Fibroblast of skin of left biceps (primary cell): ENCODE measurements around the gene DBF4B.
"Not testable (repeated sequence)": the region's sequence is repeated elsewhere in the genome, so short reads cannot be mapped to it uniquely, and the experiment has no call there.

Source experiments
- DNase-seq, 2 experiments: peaks; one replicate each; pipeline ENCODE4 v3.0.0-alpha.2; 2013; ENCODE audit warnings: low read depth in 2 of 2

DBF4B gene, protein sequence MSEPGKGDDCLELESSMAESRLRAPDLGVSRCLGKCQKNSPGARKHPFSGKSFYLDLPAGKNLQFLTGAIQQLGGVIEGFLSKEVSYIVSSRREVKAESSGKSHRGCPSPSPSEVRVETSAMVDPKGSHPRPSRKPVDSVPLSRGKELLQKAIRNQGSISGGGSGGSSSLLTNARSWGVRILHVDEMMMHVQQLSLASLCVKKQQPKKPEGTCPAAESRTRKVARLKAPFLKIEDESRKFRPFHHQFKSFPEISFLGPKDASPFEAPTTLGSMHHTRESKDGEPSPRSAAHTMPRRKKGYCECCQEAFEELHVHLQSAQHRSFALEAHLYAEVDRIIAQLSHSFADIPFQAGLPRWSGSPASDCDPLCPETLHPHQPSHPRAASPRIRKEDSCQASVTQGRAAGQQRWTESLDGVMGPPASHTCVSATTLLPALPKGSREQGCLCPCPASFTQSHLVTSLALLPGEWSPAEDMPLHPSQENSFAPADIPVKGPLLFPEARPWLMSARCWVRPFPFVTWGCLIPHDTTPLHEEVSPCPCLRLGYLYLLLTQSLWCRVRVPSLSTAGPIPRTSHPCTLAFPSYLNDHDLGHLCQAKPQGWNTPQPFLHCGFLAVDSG

DNA sequence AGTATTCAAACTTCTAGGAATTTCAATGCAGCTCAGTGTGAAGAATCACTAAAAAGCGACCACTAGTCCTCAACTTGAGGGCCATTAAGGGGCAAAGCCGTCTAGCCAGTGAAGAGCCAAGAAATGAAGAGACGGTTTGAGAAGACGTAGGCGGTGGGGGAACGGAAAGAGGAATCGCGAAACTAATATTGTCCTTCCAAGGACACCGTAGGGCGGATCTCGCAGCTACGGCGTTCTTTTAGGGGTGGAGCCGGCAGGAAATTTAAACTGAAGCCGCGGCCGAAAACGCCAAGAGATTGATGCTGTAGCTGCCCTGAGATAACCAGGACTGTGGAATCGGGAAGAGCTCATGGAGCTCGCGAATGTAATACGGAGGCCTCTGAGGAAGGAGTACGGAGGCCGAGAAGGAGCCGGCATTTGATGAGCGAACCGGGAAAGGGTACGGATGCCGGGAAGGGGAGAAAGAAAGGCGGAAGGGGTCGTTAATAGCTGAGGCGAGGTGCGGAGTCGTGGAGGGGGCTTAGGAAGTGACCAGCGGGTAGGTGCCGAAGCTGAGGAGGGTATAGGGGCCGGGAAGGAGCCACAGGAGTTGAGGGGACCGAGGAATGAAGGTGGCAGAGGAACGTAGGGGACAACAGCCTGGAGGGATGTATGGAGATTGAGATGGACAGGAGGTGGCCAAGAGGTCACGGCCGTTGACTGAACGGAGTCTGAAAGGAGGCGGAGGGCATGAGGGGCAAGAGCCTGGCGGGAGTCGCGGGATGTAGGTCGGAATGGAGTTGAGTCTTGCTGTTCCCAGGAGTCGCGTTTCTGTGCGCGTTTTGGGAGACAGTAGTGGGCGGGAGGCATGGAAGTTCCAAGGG, at the start of gene DBF4B:
DBF4B (plus strand) TSS at position 265 of the 863 bp plus-strand sequence; CDS start at position 421, 156 bp downstream.
- DNase-seq: peak; percentile 87 to 88

DNA sequence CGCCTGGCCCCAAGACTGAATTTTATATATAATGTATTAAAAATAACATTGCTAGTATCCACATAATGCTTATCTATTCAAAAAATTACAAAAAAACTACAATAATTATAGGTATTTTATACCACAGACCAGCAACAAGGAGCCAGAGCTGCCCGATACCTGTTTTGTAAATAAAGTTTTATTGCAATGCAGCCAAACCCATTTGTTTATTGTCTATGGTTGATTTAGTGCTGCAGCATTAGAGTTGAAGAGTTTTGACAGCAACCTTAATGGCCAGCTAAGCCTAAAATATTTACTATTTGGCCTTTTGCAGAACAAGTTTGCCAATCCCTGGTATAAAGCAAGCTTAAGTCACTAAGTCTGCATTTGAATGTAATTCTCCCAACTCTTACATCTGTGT, 46.6 kb upstream of the DBF4B start:
- no peak for DNase-seq

DNA sequence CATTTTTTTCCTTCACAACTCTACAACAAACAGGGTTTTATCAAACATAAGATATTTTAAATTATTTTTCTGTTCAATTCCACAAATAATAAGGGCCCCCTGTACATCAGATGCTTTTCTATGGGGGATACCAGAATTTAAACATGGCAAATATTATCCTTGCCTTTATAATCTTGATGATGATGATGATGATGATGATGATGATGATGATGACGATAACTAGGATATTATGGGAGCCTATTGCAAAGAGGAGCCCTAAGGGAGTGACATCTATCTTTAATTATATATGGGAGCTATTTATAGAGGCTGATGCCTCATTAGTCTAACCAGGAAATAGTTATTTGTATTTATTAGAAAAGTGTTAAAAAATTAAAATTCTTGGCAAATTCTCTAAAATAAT, 45.4 kb upstream of the DBF4B start:
- DNase-seq: no peak

DNA sequence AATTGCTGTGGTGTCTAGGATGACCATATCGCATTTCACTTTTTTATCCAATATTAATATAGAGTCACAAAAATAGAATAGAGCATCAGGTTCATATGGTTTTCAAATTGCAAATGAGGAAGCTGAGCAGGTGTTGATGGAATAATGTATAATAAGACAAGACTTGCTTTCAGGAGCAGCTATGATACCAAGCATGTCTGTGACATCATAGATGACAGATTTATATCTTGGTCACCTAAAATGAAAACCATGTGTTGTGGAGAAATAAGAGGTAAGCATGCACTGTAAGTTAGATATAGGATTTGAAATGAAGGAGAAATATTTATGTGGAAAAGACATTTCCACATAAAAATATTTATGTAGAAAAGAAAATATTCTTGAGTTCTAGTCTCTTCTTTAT, 43.6 kb upstream of the DBF4B start:
- no peak for DNase-seq

DNA sequence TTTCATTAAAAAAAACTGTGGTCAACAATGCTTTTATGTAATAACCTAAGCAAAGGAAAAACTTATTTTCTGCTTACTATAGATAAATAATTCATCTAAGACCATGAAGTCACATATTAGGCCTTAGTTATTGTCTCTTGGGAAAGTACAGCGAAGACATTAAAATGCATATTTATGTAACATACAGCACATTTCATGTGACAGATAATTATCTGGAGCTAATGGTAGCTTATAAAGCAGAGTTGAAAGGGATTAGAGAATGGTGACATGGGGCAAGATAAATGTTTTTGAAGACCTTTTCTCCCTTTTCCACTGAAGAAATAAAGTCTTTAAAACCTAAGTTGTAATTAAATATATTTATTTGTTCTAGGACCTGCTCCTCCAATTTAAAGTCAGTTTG, 42.5 kb upstream of the DBF4B start:
- DNase-seq: no peak

GRCh38 chr17:44672479-44673093, 35.9 kb upstream of the DBF4B start:
- DNase-seq: no peak

DNA sequence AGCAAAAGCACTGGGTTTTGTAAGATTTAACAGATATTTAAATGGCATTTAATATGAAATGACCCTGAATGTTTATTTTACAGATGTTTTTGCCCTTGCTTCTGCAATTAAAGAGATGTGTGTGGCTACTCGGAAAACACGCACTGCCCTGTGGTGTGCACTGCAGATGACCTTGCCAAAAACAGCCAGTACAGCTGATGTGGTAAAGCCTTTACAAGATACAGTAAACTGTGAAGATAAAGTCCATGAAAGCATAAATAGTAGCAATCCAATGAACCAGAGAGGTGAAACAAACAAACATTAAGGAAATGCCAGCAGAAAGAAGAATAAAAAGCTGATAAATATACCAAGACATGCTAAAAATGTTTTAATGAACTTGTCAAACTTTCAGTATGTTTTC, 34.6 kb upstream of the DBF4B start:
- no peak for DNase-seq

GRCh38 chr17:44677136-44677535, 31.3 kb upstream of the DBF4B start:
- peak in 1 of 2 experiments; percentile 18 for DNase-seq

- DNase-seq: not testable (repeated sequence)
Observed at GRCh38 chr17:44683303-44683702, 25.2 kb upstream of the DBF4B start.

- DNase-seq: no peak
Observed at GRCh38 chr17:44687756-44688155, 20.7 kb upstream of the DBF4B start.

GRCh38 chr17:44688200-44688599, 20.3 kb upstream of the DBF4B start:
- DNase-seq: no peak

DNA sequence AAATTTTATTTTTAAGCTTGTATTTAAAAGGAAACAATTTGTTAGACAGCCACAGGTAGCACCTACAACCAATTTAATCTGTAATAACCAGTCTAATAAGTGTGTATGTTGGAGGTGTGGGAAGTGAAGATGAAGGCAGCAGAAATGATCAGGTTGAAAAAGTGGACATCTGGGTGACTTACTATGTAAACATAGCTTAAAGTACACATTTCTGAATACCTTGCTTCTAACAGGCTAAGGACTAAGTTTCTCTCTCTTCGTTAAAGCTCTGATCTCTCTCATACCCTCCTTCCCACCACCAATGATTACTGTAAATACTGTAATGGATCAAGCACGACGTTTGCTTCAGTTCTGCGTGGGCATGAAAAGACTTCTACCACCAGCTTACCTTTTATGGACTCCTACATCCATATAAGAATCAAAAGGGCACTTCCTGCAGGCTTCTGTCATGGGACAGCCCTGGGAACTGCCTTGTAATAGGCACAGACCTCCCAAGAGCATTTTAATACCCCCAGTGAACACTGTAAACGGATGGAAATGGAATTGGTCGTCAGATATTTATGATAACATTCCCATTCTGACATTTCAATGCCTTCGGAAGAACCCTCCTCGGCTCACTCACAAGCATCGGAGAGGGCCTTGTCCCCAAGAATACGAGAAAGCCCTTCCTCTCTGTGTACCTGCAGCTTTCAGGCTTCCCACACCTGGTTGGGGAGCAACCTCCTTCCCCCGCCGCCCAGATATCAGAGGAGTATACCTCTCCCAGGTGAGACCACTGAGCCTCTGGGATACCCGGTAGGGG, 19.6 kb upstream of the DBF4B start:
- DNase-seq: no peak

- peak; percentile 78 to 80 for DNase-seq
Observed at GRCh38 chr17:44689477-44690217, 18.8 kb upstream of the DBF4B start, which contains the start of gene CCDC43. CCDC43 (minus strand) TSS chr17:44689776; CDS start chr17:44689753, 23 bp downstream.

DNA sequence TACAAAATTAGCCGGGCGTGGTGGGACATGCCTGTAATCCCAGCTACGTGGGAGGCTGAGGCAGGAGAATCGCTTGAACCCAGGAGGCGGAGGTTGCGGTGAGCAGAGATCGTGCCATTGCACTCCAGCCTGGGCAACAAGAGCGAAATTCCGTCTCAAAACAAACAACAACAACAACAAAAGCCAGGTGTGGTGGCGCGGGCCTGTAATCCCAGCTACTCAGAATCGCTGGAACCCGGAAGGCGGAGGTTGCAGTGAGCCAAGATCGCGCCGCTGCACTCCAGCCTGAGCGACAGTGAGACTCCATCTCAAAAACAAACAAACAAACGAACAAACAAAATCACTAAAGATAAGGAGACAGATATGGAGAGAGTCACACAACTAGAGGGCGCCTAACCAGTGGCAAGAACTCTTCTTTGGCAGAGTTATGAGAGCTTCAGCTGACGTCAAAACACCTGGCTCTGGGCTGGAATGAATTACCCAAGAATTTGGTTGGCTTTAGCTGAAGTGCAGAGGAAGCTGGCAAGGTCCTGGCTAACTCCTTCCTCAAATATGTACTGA, 17.6 kb upstream of the DBF4B start:
- not testable (repeated sequence) for DNase-seq

DNA sequence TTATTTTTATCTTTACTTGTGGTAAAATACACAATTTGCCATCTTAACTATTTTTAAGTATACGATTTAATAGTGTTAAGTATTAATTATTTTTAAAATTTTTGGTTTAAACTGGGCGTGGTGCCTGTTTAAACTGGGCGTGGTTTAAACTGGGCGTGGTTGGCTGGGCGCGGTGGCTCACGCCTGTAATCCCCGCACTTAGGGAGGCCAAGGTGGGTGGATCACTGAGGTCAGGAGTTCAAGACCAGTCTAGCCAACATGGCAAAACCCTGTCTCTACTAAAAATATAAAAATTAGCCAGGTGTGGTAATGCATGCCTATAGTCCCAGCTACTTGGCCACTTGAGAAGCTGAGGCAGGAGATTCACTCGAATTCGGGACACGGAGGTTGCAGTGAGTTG, 14.9 kb upstream of the DBF4B start:
- DNase-seq: no peak

DNA sequence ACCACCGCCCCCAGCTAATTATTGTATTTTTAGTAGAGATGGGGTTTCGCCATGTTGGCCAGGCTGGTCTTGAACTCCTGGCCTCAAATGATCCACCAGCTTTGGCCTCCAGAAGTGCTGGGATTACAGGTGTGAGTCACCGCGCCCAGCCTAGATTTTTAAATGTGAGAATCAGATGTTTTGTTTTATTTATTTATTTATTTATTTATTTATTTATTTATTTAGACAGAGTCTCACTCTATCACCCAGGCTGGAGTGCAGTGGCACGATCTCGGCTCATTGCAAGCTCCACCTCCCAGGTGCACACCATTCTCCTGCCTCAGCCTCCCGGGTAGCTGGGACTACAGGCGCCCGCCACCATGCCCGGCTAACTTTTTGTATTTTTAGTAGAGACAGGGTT, 8.2 kb upstream of the DBF4B start:
- DNase-seq: not testable (repeated sequence)

- no peak for DNase-seq
Observed at GRCh38 chr17:44707755-44708400, 587 bp upstream of the DBF4B start.

DNA sequence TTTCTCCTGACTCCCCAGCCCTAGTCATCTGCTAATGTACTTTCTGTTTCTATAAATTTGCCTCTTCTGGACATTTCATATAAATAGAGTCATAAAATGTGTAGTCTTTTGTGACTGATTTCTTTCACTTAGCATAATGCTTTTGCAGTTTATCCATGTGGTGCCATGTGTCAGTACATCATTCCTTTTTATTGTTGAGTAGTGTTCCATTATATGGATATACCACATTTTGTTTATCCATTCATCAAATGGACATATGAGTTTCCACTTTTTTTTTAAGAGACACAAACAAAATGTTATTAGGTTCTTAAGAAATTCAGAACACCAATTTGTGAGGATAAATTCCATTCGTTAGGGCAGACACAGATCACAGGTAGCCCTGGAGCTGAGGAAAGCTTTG, 11.0 kb downstream of the DBF4B start:
- no peak for DNase-seq

DNA sequence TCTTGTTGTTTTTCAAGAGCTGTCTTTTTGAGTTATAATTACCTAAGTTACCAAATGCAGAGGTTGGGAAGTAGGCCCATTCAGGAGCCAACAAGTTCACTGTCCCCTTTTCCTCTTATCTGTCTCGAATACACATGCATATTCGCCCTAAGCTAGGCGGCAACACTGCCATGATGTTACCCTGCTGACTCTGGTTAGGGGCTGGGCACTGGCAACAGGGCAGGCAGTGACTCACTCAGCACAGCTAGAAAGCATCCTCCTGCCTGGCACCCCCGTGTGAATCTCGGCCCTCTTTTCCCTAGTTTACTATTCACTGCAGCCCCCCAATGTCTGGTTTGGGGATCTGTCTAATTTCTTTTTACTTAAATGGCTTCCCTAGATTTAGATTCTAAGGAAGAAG, 13.8 kb downstream of the DBF4B start:
- DNase-seq: no peak
